ENCODE data around the gene TRAP1. TPM values are rescaled to one million over a fixed set of nuclear protein-coding genes. Genes with fewer than 3 reads are reported as not detected.

TRAP1 gene
- total RNA-seq, 1 donor from 2014 or later: 97.3 TPM

- no peak for TF ChIP-seq CTCF (IDR thresholded peaks at IDR 0.05; ENCODE audit: partially characterized antibody, unreplicated experiment)
- no peaks in the 10 kb centered on the region for H3K27me3 Mint-ChIP-seq (ENCODE audit: unreplicated experiment)
- no peaks in the 10 kb centered on the region for H3K36me3 Mint-ChIP-seq (ENCODE audit: unreplicated experiment)
- no peak for DNase-seq
- H3K27ac Mint-ChIP-seq (ENCODE audit: unreplicated experiment): peak overlapping the region; percentile 70
- no peaks in the 10 kb centered on the region for H3K9me3 Mint-ChIP-seq (ENCODE audit: unreplicated experiment)
- H3K4me1 Mint-ChIP-seq (ENCODE audit: low read depth, unreplicated experiment): peaks cover 2% of the 10 kb centered on the region
- no peak overlapping the region for H3K4me3 Mint-ChIP-seq (ENCODE audit: unreplicated experiment)
Measured at GRCh38 chr16:3761375-3762106, 44.2 kb upstream of the TRAP1 start.

- Mint-ChIP-seq H3K4me1 (ENCODE audit: low read depth, unreplicated experiment) (peaks cover 2% of the 10 kb centered on the region), H3K9me3 (ENCODE audit: unreplicated experiment) (no peaks in the 10 kb centered on the region), H3K27me3 (ENCODE audit: unreplicated experiment) (no peaks in the 10 kb centered on the region), H3K36me3 (ENCODE audit: unreplicated experiment) (no peaks in the 10 kb centered on the region), H3K4me3 (ENCODE audit: unreplicated experiment) (no peak overlapping the region), H3K27ac (ENCODE audit: unreplicated experiment) (no peak overlapping the region)
- TF ChIP-seq CTCF (IDR thresholded peaks at IDR 0.05; ENCODE audit: partially characterized antibody, unreplicated experiment): no peak
- no peak for DNase-seq
Measured at GRCh38 chr16:3760518-3760917, 43.2 kb upstream of the TRAP1 start.

GRCh38 chr16:3759736-3760135 is 42.4 kb upstream of the TRAP1 start:
- Mint-ChIP-seq H3K9me3 (ENCODE audit: unreplicated experiment) (no peaks in the 10 kb centered on the region), H3K27me3 (ENCODE audit: unreplicated experiment) (no peaks in the 10 kb centered on the region), H3K4me3 (ENCODE audit: unreplicated experiment) (no peak overlapping the region), H3K4me1 (ENCODE audit: low read depth, unreplicated experiment) (peaks cover 2% of the 10 kb centered on the region), H3K36me3 (ENCODE audit: unreplicated experiment) (no peaks in the 10 kb centered on the region), H3K27ac (ENCODE audit: unreplicated experiment) (peak overlapping the region; percentile 81)
- no peak for TF ChIP-seq CTCF (IDR thresholded peaks at IDR 0.05; ENCODE audit: partially characterized antibody, unreplicated experiment)
- DNase-seq: no peak

GRCh38 chr16:3756113-3756512 is 38.8 kb upstream of the TRAP1 start:
- Mint-ChIP-seq H3K4me3 (ENCODE audit: unreplicated experiment) (no peak overlapping the region), H3K27me3 (ENCODE audit: unreplicated experiment) (no peaks in the 10 kb centered on the region), H3K9me3 (ENCODE audit: unreplicated experiment) (no peaks in the 10 kb centered on the region), H3K36me3 (ENCODE audit: unreplicated experiment) (no peaks in the 10 kb centered on the region), H3K27ac (ENCODE audit: unreplicated experiment) (no peak overlapping the region), H3K4me1 (ENCODE audit: low read depth, unreplicated experiment) (peaks cover 5% of the 10 kb centered on the region)
- TF ChIP-seq CTCF (IDR thresholded peaks at IDR 0.05; ENCODE audit: partially characterized antibody, unreplicated experiment): no peak
- no peak for DNase-seq

- Mint-ChIP-seq H3K4me1 (ENCODE audit: low read depth, unreplicated experiment) (peaks cover 5% of the 10 kb centered on the region), H3K27ac (ENCODE audit: unreplicated experiment) (no peak overlapping the region), H3K4me3 (ENCODE audit: unreplicated experiment) (no peak overlapping the region), H3K27me3 (ENCODE audit: unreplicated experiment) (no peaks in the 10 kb centered on the region), H3K9me3 (ENCODE audit: unreplicated experiment) (no peaks in the 10 kb centered on the region), H3K36me3 (ENCODE audit: unreplicated experiment) (no peaks in the 10 kb centered on the region)
- DNase-seq: no peak
- TF ChIP-seq CTCF (IDR thresholded peaks at IDR 0.05; ENCODE audit: partially characterized antibody, unreplicated experiment): no peak
Measured at GRCh38 chr16:3755249-3755648, 37.9 kb upstream of the TRAP1 start.
